Prostate gland (tissue), 2 donors: ENCODE measurements around the gene PLEKHN1.

Source experiments
- CTCF ChIP-seq, 4 experiments: fragments of 200-600 bp in 2 of 4; fragments of 450-650 bp in 2 of 4; sonication (generic) in 2 of 4; IDR thresholded peaks; 1 replicate in 3 of 4; 2 replicates in 1 of 4; pipeline ENCODE4 v1.5.1; 2016 to 2019; ENCODE audit warnings: antibody characterized with exemption in 4 of 4, mild to moderate bottlenecking in 2 of 4, moderate library complexity in 2 of 4
- POLR2AphosphoS5 ChIP-seq: sonication (generic); formaldehyde crosslinking; IDR thresholded peaks from one replicate; pipeline ENCODE4 v1.6.1; 2017; ENCODE audit warnings: antibody characterized with exemption

GRCh38 chr1:932776-933602 is 33.3 kb upstream of the PLEKHN1 start:
- TF ChIP-seq CTCF (IDR thresholded peaks at IDR 0.05) (no peak), POLR2AphosphoS5 (peak; percentile 84)
